ENCODE measurements around the gene CCDC33. TPM values are rescaled to one million over a fixed set of nuclear protein-coding genes. Genes with fewer than 3 reads are reported as not detected.

CCDC33 gene
- total and polyA plus RNA-seq, 10 donors, result 0.08 TPM; not detected in 9

DNA sequence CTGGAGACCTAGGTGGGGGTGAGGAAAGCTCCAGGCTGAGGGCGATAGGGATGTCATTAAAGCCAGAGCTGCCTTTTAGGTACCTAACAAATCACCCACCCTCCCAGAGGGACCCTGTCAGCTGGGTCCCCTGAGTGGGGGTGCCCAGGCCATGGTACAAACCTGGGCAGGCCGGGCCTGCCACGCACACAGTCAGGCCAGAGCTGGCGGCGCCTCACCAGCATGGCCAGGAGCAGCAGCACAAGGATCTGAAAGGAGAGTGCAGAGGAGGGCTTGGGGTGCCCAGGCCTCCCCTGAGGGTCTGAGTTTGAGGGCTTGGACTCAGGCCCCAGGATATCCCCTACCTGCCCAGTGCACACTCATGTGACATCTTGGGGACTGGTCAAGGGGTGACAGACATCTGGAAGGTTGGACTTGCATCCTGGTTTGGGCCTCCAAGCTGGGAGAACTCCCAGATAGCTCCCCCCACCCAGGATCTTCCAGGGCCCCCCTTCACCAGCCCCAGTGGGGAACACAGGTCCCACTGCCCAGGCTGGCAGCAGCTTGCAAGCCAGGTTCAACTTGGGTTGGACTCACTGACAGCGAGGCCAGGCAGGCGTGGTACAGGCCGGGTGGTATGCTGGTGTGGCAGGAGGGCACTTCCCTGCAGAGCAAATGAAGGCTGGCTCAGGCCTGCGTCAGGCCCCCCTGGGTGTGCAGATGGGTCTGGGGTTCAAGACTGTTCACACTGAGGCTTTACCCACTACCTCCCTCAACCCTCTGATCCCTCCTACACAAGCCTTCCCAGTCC is 38.8 kb upstream of the CCDC33 start:
- Histone ChIP-seq H3K4me3 (no peak overlapping the region), H3K27ac (no peak overlapping the region), H3K27me3 (replicated peaks in 1 of 7) (peaks cover 0 to 8% (median 0%) of the 10 kb centered on the region in 7 donors), H3K36me3 (no peaks in the 10 kb centered on the region), H3K4me1 (peaks cover 0 to 32% (median 12%) of the 10 kb centered on the region in 6 donors), H3K9me3 (no peaks in the 10 kb centered on the region)
- DNase-seq, result no peak
- TF ChIP-seq POLR2AphosphoS5 (IDR thresholded peaks at IDR 0.05) (no peak), POLR2A (IDR thresholded peaks at IDR 0.05) (no peak)
- TF ChIP-seq, protein P1, sequence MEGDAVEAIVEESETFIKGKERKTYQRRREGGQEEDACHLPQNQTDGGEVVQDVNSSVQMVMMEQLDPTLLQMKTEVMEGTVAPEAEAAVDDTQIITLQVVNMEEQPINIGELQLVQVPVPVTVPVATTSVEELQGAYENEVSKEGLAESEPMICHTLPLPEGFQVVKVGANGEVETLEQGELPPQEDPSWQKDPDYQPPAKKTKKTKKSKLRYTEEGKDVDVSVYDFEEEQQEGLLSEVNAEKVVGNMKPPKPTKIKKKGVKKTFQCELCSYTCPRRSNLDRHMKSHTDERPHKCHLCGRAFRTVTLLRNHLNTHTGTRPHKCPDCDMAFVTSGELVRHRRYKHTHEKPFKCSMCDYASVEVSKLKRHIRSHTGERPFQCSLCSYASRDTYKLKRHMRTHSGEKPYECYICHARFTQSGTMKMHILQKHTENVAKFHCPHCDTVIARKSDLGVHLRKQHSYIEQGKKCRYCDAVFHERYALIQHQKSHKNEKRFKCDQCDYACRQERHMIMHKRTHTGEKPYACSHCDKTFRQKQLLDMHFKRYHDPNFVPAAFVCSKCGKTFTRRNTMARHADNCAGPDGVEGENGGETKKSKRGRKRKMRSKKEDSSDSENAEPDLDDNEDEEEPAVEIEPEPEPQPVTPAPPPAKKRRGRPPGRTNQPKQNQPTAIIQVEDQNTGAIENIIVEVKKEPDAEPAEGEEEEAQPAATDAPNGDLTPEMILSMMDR (IDR thresholded peaks at IDR 0.05 in 8 of 11, conservative IDR thresholded peaks at IDR 0.05 in 3 of 11), result no peak
- 90 to 96% (median 95%) methylated on average over 9 of the region's 9 CpGs for WGBS, 5 donors
- intact Hi-C loops (cut with DNase I; ENCODE audit: low total_unique reads), result no loop called here

- no peak for DNase-seq
- peaks cover 0 to 32% (median 12%) of the 10 kb centered on the region in 6 donors for H3K4me1 ChIP-seq
- 92 to 98% (median 97%) methylated on average over 6 of the region's 6 CpGs for WGBS, 5 donors
- TF ChIP-seq, protein P1 (IDR thresholded peaks at IDR 0.05 in 8 of 11, conservative IDR thresholded peaks at IDR 0.05 in 3 of 11), result no peak
- no peak for TF ChIP-seq POLR2A (IDR thresholded peaks at IDR 0.05)
- no peak for TF ChIP-seq POLR2AphosphoS5 (IDR thresholded peaks at IDR 0.05)
- H3K36me3 ChIP-seq, result no peaks in the 10 kb centered on the region
- H3K9me3 ChIP-seq, result no peaks in the 10 kb centered on the region
- H3K4me3 ChIP-seq, result no peak overlapping the region
- H3K27me3 ChIP-seq (replicated peaks in 1 of 7), result peaks cover 0 to 14% (median 0%) of the 10 kb centered on the region in 7 donors
- intact Hi-C loops (cut with DNase I; ENCODE audit: low total_unique reads), result no loop called here
- H3K27ac ChIP-seq, result no peak overlapping the region
Observed at GRCh38 chr15:74199297-74199652, 36.9 kb upstream of the CCDC33 start.

DNA sequence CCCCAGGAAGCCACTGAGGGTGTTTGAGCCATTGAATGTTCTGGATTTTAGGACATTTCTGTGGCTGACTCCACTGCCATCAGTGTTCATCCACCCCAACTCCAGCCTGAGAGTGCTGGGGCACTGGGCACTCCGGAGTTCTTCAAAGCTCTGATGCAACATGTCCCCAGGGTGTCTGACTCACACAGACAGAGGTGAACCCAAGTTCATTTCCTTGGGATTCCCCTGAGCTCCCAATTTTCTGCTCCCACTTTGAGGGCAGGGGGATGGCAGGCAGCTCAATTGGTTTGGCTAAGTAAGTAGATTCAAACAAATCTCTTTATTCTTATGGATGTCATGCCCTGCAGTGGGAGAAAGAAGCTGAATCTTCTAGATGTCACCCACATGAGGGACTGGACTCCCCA is 35.7 kb upstream of the CCDC33 start:
- Histone ChIP-seq H3K27ac (no peak overlapping the region), H3K4me1 (peaks cover 0 to 38% (median 12%) of the 10 kb centered on the region in 6 donors), H3K4me3 (no peak overlapping the region), H3K9me3 (no peaks in the 10 kb centered on the region), H3K36me3 (no peaks in the 10 kb centered on the region), H3K27me3 (replicated peaks in 1 of 7) (peaks cover 0 to 14% (median 0%) of the 10 kb centered on the region in 7 donors)
- TF ChIP-seq POLR2A (IDR thresholded peaks at IDR 0.05) (no peak), POLR2AphosphoS5 (IDR thresholded peaks at IDR 0.05) (no peak)
- WGBS, 5 donors, result 9 to 67% (median 43%) methylated on average over 1 of the region's 1 CpG
- no peak for DNase-seq
- intact Hi-C loops (cut with DNase I; ENCODE audit: low total_unique reads), result no loop called here

DNA sequence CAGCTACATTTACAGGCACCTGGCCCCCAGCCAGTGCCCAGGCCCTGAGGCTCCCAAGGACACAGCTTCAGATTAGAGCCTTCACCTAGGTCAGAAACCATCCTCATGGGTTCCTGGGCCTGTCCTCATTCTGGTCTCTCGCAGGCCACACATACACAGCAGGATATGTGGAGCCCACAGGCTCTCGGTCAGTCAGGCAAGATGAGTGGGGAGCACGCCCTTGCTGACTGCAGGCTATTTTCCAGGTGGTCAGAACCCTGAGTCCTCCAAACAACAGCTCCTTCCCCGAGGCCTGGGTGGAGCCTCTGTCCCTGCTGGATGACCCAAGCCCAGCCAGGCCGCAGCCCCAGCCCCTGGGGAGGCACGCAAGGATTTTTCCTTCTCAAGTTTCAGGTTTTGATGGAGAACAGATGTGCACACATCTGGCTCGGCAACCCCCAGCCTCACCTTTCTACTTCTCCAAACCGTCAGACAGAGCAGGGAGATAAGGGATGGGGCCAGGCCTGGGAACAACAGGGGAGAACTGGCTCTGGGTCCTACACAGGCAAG is 35.2 kb upstream of the CCDC33 start:
- Histone ChIP-seq H3K27ac (no peak overlapping the region), H3K36me3 (no peaks in the 10 kb centered on the region), H3K9me3 (no peaks in the 10 kb centered on the region), H3K4me1 (peaks cover 0 to 36% (median 14%) of the 10 kb centered on the region in 6 donors), H3K4me3 (no peak overlapping the region), H3K27me3 (replicated peaks in 1 of 7) (peaks cover 0 to 14% (median 0%) of the 10 kb centered on the region in 7 donors)
- no peak for DNase-seq
- intact Hi-C loops (cut with DNase I; ENCODE audit: low total_unique reads), result no loop called here
- 60 to 84% (median 73%) methylated on average over 5 to 8 of the region's 8 CpGs for WGBS, 5 donors
- no peak for TF ChIP-seq POLR2AphosphoS5 (IDR thresholded peaks at IDR 0.05)
- TF ChIP-seq POLR2A (IDR thresholded peaks at IDR 0.05), result no peak
- TF ChIP-seq, protein P1 (IDR thresholded peaks at IDR 0.05 in 8 of 11, conservative IDR thresholded peaks at IDR 0.05 in 3 of 11), result no peak

Data from spleen (tissue), 11 donors.